Prostate gland (tissue), 2 donors: Measurements from ENCODE around the gene IL13. TPM values are rescaled to one million over a fixed set of nuclear protein-coding genes. Genes with fewer than 3 reads are reported as not detected.
A peak's percentile ranks its signal among the peaks of the same experiment; 100 is the strongest.

Experiments
- DNase-seq: peaks from one replicate; pipeline ENCODE4 v3.0.0-alpha.2; 2019; ENCODE audit warnings: low spot score
- H3K27ac ChIP-seq, 2 donors: fragments of 200-600 bp; sonication (generic); 2 replicates each; pipeline ENCODE4 v1.5.1; 2017 to 2019
- H3K27me3 ChIP-seq: fragments of 200-600 bp; sonication (generic); replicated peaks from 2 replicates; pipeline ENCODE4 v1.5.1; 2019; ENCODE audit not compliant: insufficient read depth
- H3K36me3 ChIP-seq, 2 donors: fragments of 200-600 bp; sonication (generic); 1 replicate in 1 of 2; 2 replicates in 1 of 2; pipeline versions ENCODE4 v1.5.1 to v1.8.1; 2017 to 2019
- H3K4me1 ChIP-seq: fragments of 200-600 bp; sonication (generic); replicated peaks from 2 replicates; pipeline ENCODE4 v1.5.1; 2019
- H3K4me3 ChIP-seq, 2 donors: fragments of 200-600 bp; sonication (generic); 2 replicates each; pipeline ENCODE4 v1.5.1; 2017 to 2019
- H3K9me3 ChIP-seq: fragments of 200-600 bp; sonication (generic); 2 replicates; pipeline ENCODE4 v1.5.1; 2017
- POLR2A ChIP-seq: fragments of 450-650 bp; IDR thresholded peaks from one replicate; pipeline ENCODE4 v1.6.1; 2016; ENCODE audit warnings: antibody characterized with exemption, mild to moderate bottlenecking
- POLR2AphosphoS5 ChIP-seq: sonication (generic); formaldehyde crosslinking; IDR thresholded peaks from one replicate; pipeline ENCODE4 v1.6.1; 2017; ENCODE audit warnings: antibody characterized with exemption
- WGBS: methylation state at CpG from one replicate; pipeline ENCODE4 v1.1.5; 2018; 5-methylcytosine and 5-hydroxymethylcytosine counted together
- intact Hi-C: fragments of 100-400 bp; cut with DNase I; formaldehyde crosslinking; loops from one replicate; pipeline ENCODE4 v1.14.2; 2022
- total RNA-seq, 2 donors: library from RNA; depleted of rRNA; stranded (reverse); fragments of >200 nt; gene quantifications; one replicate each; pipeline ENCODE4 v1.1.0, GENCODE V29; 2016
- TF ChIP-seq, protein P1 (sequence below), 4 experiments: fragments of 200-600 bp in 2 of 4; fragments of 450-650 bp in 2 of 4; sonication (generic) in 2 of 4; IDR thresholded peaks; 1 replicate in 3 of 4; 2 replicates in 1 of 4; pipeline ENCODE4 v1.5.1; 2016 to 2019; ENCODE audit warnings: antibody characterized with exemption in 4 of 4, mild to moderate bottlenecking in 2 of 4, moderate library complexity in 2 of 4

Gene IL13
- total RNA-seq, 2 donors from 2014 or later: 2.3 TPM; not detected in 1

DNA sequence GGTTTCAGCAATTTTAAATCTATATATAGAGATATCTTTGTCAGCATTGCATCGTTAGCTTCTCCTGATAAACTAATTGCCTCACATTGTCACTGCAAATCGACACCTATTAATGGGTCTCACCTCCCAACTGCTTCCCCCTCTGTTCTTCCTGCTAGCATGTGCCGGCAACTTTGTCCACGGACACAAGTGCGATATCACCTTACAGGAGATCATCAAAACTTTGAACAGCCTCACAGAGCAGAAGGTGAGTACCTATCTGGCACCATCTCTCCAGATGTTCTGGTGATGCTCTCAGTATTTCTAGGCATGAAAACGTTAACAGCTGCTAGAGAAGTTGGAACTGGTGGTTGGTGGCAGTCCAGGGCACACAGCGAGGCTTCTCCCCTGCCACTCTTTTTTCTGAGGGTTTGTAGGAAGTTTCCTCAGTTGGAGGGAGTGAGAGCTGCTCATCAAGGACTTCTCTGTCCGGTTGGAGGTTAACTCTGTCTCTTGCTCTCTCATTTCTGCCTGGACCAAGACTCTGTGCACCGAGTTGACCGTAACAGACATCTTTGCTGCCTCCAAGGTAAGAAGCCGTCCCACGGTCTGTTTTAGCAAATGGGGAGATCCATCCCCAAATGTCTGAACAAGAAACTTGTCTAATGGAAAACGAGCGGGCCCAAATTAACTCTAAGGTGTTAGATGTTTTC lies 16.1 kb downstream of the IL13 start, which contains the start of gene IL4:
Gene IL4 (plus strand): TSS at position 51 of the 692 bp plus-strand sequence. CDS start 62 bp downstream, at position 113.
- TF ChIP-seq, protein P1, sequence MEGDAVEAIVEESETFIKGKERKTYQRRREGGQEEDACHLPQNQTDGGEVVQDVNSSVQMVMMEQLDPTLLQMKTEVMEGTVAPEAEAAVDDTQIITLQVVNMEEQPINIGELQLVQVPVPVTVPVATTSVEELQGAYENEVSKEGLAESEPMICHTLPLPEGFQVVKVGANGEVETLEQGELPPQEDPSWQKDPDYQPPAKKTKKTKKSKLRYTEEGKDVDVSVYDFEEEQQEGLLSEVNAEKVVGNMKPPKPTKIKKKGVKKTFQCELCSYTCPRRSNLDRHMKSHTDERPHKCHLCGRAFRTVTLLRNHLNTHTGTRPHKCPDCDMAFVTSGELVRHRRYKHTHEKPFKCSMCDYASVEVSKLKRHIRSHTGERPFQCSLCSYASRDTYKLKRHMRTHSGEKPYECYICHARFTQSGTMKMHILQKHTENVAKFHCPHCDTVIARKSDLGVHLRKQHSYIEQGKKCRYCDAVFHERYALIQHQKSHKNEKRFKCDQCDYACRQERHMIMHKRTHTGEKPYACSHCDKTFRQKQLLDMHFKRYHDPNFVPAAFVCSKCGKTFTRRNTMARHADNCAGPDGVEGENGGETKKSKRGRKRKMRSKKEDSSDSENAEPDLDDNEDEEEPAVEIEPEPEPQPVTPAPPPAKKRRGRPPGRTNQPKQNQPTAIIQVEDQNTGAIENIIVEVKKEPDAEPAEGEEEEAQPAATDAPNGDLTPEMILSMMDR (IDR thresholded peaks at IDR 0.05): no peak
- TF ChIP-seq POLR2AphosphoS5: no peak
- no peak for TF ChIP-seq POLR2A
- H3K27ac ChIP-seq: no peak within 1 kb of the TSS
- no peaks in the 10 kb centered on the region for H3K9me3 ChIP-seq
- DNase-seq: no peak
- no peaks in the 10 kb centered on the region for H3K36me3 ChIP-seq
- H3K27me3 ChIP-seq: no peaks in the 10 kb centered on the region
- WGBS: 67% methylated on average over 14 of the region's 14 CpGs
- H3K4me3 ChIP-seq: no peak within 1 kb of the TSS
- intact Hi-C loops: no loop called here
- no peaks in the 10 kb centered on the region for H3K4me1 ChIP-seq

DNA sequence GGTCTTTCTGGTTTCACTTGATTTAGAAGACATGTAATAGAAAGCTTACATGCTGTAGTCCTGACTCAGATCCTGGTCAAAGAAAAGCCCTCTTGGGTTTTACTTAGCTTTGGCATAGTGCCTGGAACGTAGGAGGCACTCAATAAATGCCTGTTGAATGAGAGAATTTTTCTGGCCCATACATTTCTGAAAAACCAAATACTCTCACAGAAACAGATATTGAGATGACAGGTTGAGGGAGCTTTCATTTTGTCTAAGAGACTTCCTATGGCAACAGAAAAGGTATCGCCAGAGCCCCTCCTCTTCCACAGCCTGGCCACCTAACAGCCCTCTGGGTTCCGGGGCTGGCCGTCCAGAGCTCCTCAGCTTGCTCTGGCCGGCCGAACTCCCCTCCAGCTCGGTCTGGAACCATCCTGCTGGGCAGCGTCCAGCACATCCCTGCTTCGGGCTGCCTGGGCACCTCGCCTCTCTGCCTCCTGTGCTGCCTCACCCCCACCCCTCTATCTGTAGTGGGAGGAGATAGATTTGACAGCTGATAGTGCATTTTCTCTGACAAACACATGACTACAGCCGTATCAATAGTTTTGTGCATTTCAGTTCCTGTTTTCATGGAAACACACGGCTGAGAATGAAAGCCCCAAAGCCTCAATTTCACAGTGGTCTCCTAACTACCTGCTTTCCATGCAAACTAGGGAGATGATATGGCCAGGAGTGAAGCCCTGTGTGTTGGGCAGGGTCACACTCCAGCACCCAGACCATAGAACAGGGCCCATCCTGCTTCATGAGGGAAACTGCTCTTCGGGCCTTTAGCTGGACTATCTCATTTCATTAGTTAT lies 16.9 kb downstream of the IL13 start:
- Histone ChIP-seq H3K4me3 (no peak overlapping the region), H3K4me1 (no peaks in the 10 kb centered on the region), H3K36me3 (no peaks in the 10 kb centered on the region), H3K27ac (no peak overlapping the region), H3K9me3 (no peaks in the 10 kb centered on the region), H3K27me3 (no peaks in the 10 kb centered on the region)
- TF ChIP-seq, protein P1 (IDR thresholded peaks at IDR 0.05): no peak
- TF ChIP-seq POLR2AphosphoS5 (no peak), POLR2A (no peak)
- 42% methylated on average over 13 of the region's 13 CpGs for WGBS
- intact Hi-C loops: no loop called here
- peak; percentile 19 for DNase-seq

DNA sequence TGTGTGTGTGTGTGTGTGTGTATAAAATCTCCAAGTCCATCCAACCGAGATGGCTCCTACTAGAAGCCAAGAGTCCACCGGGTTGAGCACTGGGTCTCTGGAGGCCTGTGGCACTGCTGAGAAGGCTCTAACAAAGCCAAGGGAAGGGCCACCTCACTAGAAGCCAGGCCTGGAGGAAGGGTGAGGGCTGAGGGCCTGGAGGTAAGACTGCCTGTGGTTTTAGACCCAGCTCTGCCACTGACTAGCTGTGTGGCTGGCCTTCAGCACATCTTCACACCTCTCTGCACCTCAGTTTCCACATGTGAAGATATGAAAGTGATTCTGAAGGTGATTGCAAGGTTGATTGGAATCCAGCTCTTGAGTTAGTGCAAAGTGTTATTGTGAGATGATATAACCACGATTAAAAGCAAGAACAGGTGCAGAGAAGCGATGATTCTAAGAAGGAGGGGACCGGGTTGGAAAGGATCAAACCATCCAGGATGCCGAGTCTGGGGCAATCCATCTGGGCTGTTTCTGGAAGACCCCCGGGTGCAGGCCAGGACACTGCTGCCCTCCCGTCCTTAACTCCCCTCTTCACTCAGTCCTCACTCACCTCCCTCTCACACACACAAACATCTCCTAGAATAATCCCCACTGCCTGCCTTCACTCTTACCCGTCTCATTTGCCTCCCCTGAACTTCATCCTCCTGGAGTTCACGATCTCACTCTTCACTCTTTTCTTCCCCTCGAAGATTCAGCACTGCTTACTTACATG lies 18.1 kb downstream of the IL13 start:
- H3K4me3 ChIP-seq: no peak overlapping the region
- TF ChIP-seq, protein P1 (IDR thresholded peaks at IDR 0.05): no peak
- TF ChIP-seq POLR2A (no peak), POLR2AphosphoS5 (no peak)
- no peaks in the 10 kb centered on the region for H3K27me3 ChIP-seq
- no peaks in the 10 kb centered on the region for H3K4me1 ChIP-seq
- intact Hi-C loops: no loop called here
- no peaks in the 10 kb centered on the region for H3K36me3 ChIP-seq
- no peak for DNase-seq
- no peak overlapping the region for H3K27ac ChIP-seq
- WGBS: 94% methylated on average over 11 of the region's 11 CpGs
- no peaks in the 10 kb centered on the region for H3K9me3 ChIP-seq

DNA sequence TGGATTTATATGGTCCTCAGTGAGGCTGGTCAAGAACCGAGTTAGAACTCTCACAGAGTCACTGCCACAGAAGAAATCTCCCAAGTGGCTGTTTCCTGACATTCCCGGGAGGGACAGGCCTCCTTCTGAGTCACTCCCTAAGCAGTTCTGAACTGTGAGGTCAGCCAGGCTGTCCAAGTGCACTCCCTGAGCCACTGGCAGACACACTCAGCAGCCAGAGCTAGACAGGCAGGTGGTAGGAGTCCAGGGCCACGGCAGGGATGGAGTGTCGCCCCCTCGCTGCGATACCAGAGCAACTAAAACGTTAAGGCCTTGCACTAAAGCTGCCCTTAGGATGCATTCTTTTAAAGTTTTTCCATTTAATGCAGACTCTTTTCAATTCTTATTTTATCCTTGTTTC lies 19.2 kb downstream of the IL13 start:
- H3K27ac ChIP-seq: no peak overlapping the region

More for the DNA sequence above, 19.2 kb downstream of the IL13 start:
- H3K36me3 ChIP-seq: no peaks in the 10 kb centered on the region
- H3K9me3 ChIP-seq: no peaks in the 10 kb centered on the region
- no peak for TF ChIP-seq POLR2A
- TF ChIP-seq, protein P1 (IDR thresholded peaks at IDR 0.05): peak in 1 of 4 experiments; percentile 11
- H3K4me1 ChIP-seq: no peaks in the 10 kb centered on the region
- DNase-seq: no peak
- WGBS: 46% methylated on average over 7 of the region's 7 CpGs
- H3K27me3 ChIP-seq: no peaks in the 10 kb centered on the region
- intact Hi-C loops: no loop called here
- H3K4me3 ChIP-seq: no peak overlapping the region
